Peyer's patch (tissue), 4 donors: ENCODE results near the gene RBM20.

ENCODE experiments used
- CTCF ChIP-seq, 6 experiments: fragments of 450-650 bp in 4 of 6; fragments of 200-600 bp in 2 of 6; sonication (generic) in 1 of 6; IDR thresholded peaks; one replicate each; pipeline ENCODE4 v1.5.1; 2017 to 2019; ENCODE audit warnings: antibody characterized with exemption in 6 of 6, mild to moderate bottlenecking in 3 of 6, moderate library complexity in 1 of 6
- POLR2A ChIP-seq, 2 donors: fragments of 450-650 bp; IDR thresholded peaks; one replicate each; pipeline ENCODE4 v1.5.1; 2017; ENCODE audit warnings: antibody characterized with exemption in 2 of 2, mild to moderate bottlenecking in 2 of 2, moderate library complexity in 2 of 2

- no peak for TF ChIP-seq POLR2A (IDR thresholded peaks at IDR 0.05)
- TF ChIP-seq CTCF (IDR thresholded peaks at IDR 0.05) = no peak
These were observed 174.4 kb downstream of the RBM20 start for GRCh38 chr10:110818311-110819256.
